NCI-H2081 (cell line): ENCODE measurements around the gene MDFIC2.

Experiments used
- DNase-seq, 2 experiments: peaks; one replicate each; lab custom pipeline; 2025; lab: John Stamatoyannopoulos, UW

MDFIC2 gene

DNA sequence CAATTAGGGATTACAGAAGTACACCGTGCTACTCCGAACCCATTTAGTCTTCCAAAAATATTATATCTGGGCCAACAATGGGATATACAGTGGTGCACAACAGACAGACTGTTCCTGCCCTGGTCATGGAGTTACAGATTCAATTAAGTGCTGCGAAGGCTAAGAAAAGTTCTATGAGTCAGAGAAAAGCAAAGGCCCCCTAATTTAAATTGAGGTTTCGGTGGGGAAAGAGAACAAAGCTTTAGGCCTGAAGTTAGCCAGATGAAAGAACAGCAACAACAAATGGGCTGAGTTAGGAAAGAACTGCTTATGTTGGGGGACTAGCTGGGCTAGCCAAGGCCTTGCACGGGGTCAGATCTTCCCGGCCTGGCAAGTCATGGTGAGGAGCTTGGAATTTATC lies 131.8 kb downstream of the MDFIC2 start:
- no peak for DNase-seq

DNA sequence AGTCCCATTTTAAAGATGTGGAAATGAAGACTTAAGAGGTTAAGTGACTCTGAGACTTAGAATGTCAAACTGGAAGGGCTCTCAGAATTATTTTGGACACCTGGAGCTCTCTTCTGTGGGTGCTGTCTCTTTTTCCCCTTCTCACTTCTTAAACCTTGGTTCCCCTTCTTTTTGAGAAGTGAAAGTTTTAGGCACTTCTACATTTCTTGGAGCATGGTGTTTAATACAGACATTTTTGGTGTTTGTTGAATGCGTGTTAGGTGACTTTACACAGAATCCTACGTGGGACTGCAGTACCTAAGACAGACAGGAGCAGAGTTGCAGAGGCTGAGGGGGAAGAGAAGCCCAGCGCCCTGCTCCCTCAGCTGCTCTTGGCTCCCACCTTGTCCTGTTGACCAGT lies 133.3 kb downstream of the MDFIC2 start:
- DNase-seq: no peak

DNA sequence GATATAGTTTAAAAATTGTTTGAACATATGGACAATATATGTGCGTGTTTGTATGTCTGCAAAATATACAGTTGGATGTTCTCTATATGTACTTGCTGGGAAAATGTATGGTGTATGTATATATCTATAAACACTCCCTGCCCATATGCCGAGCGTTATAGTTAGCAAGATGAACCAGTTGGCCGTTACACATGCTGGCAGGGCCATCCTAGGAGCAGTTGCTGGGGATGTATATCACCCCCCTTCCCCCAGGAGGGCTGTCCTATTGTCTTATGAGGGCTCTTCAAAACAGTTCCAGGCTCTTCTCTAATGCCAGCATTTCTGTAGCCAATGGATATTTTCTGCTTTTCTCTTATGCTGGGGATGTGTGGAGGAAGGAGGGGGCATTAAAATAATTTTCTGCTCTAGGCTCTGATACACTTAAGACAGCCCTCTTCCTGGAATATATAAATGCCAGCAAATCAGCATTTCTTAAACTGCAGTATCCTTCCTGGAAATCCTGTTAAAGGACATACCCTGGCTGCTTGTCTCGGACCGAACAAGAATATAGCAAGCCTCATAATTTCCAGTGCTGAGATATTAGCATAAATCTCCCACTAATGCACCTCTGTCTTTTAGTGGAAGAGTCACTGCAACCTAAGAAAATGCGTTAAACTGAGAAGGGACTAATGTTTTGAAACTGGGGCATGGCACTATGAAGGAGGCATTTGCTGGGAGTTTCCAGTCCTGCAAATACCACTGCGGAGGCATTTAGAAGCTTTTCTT lies 134.4 kb downstream of the MDFIC2 start:
- DNase-seq: no peak

DNA sequence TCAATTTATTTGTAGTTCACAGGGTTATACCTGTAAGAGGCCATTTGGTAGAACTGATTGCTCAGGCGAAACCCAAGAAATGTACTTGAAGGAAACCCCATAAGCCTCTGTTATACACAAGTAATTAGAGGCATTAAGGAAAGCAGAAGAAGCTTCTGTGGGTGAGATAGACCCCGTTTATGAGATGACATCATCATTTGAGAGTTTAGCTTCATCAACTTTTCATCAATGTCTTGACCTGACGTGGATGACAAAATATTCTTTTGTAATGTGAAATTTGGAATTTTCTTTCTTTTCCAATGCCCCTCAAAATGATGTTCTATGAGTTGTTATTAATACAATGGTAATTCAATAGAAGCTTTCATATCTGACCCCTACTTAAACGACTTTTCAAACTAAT lies 136.2 kb downstream of the MDFIC2 start:
- DNase-seq: no peak

DNA sequence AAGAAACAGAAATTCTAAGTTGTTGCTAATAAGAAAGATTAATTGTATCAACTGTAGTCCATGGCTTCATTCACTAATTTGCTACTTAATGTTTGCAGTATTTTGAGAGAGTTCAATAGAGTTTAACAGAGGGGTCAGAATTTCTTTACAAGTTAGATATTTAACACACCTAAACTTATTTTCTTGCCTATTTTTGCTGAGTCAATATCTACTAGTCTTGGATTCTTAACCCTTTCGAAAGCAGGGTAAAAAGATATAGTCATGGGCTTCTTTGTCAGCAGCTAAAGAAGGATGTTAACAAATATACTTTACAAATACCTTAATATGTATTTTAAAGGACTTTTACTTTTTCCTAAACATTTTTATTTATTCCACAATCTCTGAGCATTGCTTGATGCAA lies 155.6 kb downstream of the MDFIC2 start:
- DNase-seq: no peak

DNA sequence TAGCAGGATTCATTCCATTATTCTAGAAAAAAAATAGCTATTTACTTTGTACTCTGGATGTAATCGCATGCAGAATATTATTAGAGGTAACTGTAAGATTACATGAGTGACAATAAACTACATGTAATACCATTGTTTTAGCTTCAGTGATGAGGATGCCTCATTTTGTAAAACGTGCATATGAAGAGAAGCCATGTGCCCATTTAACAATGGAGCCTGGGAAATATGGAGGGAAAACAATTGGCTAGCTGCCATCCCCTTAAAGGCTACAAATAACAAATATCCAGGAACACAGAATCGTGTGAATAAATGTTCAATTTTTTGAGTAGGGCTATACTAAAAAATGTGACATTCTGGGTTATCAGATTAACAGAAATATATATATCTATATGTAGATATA lies 161.8 kb downstream of the MDFIC2 start:
- no peak for DNase-seq

DNA sequence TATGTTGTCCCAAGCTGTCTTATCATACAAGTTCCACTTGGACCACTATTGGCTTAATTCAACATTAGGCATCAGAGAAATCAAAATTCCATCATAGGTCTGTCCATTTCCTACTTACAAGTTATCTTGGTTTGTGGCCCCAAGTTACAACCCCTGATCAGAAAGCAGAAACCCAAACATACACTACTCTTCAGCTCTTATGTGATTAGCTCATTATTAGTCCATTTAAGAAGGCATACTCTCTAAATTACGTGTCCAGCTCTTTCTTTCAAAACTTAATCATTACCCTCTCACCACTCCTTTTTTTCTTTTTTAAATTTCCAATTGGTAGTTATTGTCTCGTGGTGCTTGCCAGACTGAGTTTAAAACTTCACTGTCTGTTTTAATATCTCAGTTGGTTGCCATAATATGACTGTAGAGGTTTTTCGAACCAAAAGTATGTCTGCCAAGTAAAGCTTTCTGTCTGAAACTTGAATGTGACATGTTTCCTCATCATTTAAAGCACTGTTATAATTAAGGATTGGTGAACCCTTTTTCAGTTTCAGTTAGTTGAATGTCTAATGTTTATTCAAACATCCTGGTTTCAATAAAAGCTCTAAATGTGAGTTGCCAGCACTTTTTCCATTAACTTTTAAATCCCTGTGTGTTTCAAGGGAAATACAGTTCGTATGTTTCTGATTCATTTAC lies 162.6 kb downstream of the MDFIC2 start:
- DNase-seq: no peak
